GM12878 (cell line): ENCODE results near the gene C15orf62. TPM values are rescaled to one million over a fixed set of nuclear protein-coding genes. Genes with fewer than 3 reads are reported as not detected.

Experiments used
- CHD1 ChIP-seq: IDR thresholded peaks from 2 replicates; pipeline ENCODE4 v1.6.1; 2012; ENCODE audit warnings: low read depth, low read length, improper control_type of control experiment
- GATAD2B ChIP-seq: fragments of 450-650 bp; conservative IDR thresholded peaks from 2 replicates; pipeline ENCODE4 v1.6.1; 2017; ENCODE audit warnings: low read depth, mild to moderate bottlenecking, moderate library complexity
- MEF2B ChIP-seq: fragments of 450-650 bp; IDR thresholded peaks from 2 replicates; pipeline ENCODE4 v1.6.1; 2018; ENCODE audit warnings: mild to moderate bottlenecking, moderate library complexity; ENCODE audit not compliant: partially characterized antibody, poor library complexity, severe bottlenecking
- NFIC ChIP-seq: IDR thresholded peaks from 2 replicates; pipeline ENCODE4 v1.6.1; 2012; ENCODE audit warnings: low read depth, mild to moderate bottlenecking, inconsistent platforms, low read length, moderate library complexity
- RAD21 ChIP-seq: IDR thresholded peaks from 2 replicates; pipeline ENCODE4 v1.6.1; 2011; ENCODE audit warnings: mild to moderate bottlenecking, low read depth, low read length, moderate library complexity; ENCODE audit not compliant: insufficient read depth
- RBBP5 ChIP-seq: fragments of 200-600 bp; sonication (generic); conservative IDR thresholded peaks from 2 replicates; pipeline ENCODE4 v1.6.1; 2016
- SMAD1 ChIP-seq: fragments of 450-650 bp; IDR thresholded peaks from 2 replicates; pipeline ENCODE4 v1.6.1; 2018; ENCODE audit warnings: mild to moderate bottlenecking, low read depth; ENCODE audit not compliant: partially characterized antibody
- SMC3 ChIP-seq: IDR thresholded peaks from 2 replicates; pipeline ENCODE4 v1.6.1; 2011; ENCODE audit warnings: low read length, improper control_type of control experiment, borderline replicate concordance
- SREBF1 ChIP-seq: IDR thresholded peaks from 2 replicates; pipeline ENCODE4 v1.6.1; 2012; ENCODE audit warnings: mild to moderate bottlenecking, low read length
- STAT1 ChIP-seq: fragments of 450-650 bp; conservative IDR thresholded peaks from 2 replicates; pipeline ENCODE4 v1.6.1; 2014; ENCODE audit warnings: antibody characterized with exemption, mild to moderate bottlenecking
- ZNF622 ChIP-seq: fragments of 450-650 bp; IDR thresholded peaks from 2 replicates; pipeline ENCODE4 v1.6.1; 2017; ENCODE audit warnings: mild to moderate bottlenecking, inconsistent platforms
- polyA plus RNA-seq, 11 experiments: library from polyadenylated mRNA; depleted of rRNA in 4 of 11; unstranded in 6 of 11; stranded (reverse) in 5 of 11; fragments of >200 nt; fragmentation: Nextera tagmentation in 4 of 11; fragmentation: Illumina TruSeq in 1 of 11; extraction: Ambion mirVana in 4 of 11; extraction: Trizol in 1 of 11; gene quantifications; 1 replicate in 1 of 11; 2 replicates in 10 of 11; pipeline versions ENCODE4 v1.2.1 to v1.2.3, GENCODE V29; 2011 to 2016; ENCODE audit warnings: inconsistent platforms in 2 of 11, missing spikeins in 2 of 11, low read depth in 1 of 11
- total RNA-seq, 4 experiments: library from RNA; depleted of rRNA in 3 of 4; stranded (reverse); fragments of >200 nt in 3 of 4; fragmentation: Illumina TruSeq in 1 of 4; extraction: Trizol in 1 of 4; gene quantifications; 2 replicates each; pipeline versions ENCODE4 v1.2.1 to v1.2.3, GENCODE V29; 2013 to 2021
- TF ChIP-seq, protein P1 (sequence below): IDR thresholded peaks from 2 replicates; pipeline ENCODE4 v1.6.1; 2011; ENCODE audit warnings: low read depth, low read length, improper control_type of control experiment, borderline replicate concordance
- TF ChIP-seq, protein P2 (sequence below): fragments of 450-650 bp; IDR thresholded peaks from 2 replicates; pipeline ENCODE4 v1.6.1; 2017; ENCODE audit warnings: mild to moderate bottlenecking
- TF ChIP-seq, protein P3 (sequence below): fragments of 450-650 bp; formaldehyde crosslinking; IDR thresholded peaks from 2 replicates; pipeline ENCODE4 v1.4.0; 2020; ENCODE audit warnings: mild to moderate bottlenecking, moderate library complexity
- TF ChIP-seq, protein P4 (sequence below): fragments of 150-350 bp; IDR thresholded peaks from 2 replicates; pipeline ENCODE4 v1.6.1; 2014; ENCODE audit warnings: mild to moderate bottlenecking, low read depth, low read length
- TF ChIP-seq, protein P5 (sequence below): IDR thresholded peaks from 2 replicates; pipeline ENCODE4 v1.6.1; 2012; ENCODE audit warnings: mild to moderate bottlenecking, low read depth, low read length

The C15orf62 gene
- total and polyA plus RNA-seq, 10 of the 15 experiments (the other 5 are each of a cell fraction or from before 2014, with no cell fraction given), result 0.06 to 0.68 (median 0.40) TPM; not detected in 1

DNA sequence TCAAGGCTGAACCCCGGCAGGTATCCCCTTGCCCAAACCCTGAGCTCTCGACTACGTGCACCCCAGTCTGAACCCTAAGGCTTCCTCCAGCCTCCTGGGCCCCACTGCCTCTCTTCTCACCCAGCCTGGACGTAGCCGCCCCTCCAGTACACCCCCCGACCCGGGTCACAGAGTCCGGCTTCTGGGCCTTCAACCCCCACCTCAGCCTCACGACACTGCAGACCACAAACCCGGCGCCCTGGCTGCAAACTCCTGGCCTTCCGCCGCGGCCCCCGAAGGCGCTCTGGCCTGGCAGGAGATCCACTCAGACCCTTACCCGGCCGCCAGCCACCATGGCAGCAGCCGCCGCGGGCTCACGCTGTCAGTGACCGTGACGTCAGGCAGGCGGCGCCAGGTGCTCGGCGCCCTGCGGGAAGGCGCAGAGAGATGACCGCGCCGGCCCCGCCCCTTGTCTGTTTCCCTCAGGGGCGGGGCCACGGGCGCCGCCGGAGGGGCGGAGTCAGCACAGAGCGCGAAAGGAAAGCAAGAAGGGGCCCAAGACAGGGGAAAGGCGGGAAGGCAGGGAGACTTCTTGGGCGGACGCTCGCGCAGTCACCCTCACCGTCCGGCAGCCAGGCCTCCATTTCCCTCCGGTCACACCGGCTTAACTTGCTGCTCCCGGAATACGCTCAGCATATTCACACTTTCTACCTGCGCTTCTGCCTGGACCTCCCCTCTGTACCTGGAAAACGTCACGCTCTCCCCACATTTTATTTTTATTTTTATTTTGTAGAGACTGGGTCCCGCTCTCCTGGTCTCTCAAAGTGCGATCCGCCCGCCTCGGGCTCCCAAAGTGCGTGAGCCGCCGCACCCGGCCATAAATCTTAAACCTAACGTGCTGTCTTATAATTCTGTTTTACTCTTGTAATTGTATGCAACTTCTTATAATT lies 14.6 kb upstream of the C15orf62 start, which contains the start of gene RMDN3 (continued):
- no peak for TF ChIP-seq SREBF1
- TF ChIP-seq RAD21, result no peak
- TF ChIP-seq GATAD2B, result peak; percentile 40; the same call in 1 of the 2 replicates
- TF ChIP-seq, protein P1, sequence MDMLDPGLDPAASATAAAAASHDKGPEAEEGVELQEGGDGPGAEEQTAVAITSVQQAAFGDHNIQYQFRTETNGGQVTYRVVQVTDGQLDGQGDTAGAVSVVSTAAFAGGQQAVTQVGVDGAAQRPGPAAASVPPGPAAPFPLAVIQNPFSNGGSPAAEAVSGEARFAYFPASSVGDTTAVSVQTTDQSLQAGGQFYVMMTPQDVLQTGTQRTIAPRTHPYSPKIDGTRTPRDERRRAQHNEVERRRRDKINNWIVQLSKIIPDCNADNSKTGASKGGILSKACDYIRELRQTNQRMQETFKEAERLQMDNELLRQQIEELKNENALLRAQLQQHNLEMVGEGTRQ, result no peak
- TF ChIP-seq SMAD1, result peak; percentile 37
- no peak for TF ChIP-seq RBBP5
- TF ChIP-seq, protein P2, sequence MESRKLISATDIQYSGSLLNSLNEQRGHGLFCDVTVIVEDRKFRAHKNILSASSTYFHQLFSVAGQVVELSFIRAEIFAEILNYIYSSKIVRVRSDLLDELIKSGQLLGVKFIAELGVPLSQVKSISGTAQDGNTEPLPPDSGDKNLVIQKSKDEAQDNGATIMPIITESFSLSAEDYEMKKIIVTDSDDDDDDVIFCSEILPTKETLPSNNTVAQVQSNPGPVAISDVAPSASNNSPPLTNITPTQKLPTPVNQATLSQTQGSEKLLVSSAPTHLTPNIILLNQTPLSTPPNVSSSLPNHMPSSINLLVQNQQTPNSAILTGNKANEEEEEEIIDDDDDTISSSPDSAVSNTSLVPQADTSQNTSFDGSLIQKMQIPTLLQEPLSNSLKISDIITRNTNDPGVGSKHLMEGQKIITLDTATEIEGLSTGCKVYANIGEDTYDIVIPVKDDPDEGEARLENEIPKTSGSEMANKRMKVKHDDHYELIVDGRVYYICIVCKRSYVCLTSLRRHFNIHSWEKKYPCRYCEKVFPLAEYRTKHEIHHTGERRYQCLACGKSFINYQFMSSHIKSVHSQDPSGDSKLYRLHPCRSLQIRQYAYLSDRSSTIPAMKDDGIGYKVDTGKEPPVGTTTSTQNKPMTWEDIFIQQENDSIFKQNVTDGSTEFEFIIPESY, result no peak
- TF ChIP-seq, protein P3, sequence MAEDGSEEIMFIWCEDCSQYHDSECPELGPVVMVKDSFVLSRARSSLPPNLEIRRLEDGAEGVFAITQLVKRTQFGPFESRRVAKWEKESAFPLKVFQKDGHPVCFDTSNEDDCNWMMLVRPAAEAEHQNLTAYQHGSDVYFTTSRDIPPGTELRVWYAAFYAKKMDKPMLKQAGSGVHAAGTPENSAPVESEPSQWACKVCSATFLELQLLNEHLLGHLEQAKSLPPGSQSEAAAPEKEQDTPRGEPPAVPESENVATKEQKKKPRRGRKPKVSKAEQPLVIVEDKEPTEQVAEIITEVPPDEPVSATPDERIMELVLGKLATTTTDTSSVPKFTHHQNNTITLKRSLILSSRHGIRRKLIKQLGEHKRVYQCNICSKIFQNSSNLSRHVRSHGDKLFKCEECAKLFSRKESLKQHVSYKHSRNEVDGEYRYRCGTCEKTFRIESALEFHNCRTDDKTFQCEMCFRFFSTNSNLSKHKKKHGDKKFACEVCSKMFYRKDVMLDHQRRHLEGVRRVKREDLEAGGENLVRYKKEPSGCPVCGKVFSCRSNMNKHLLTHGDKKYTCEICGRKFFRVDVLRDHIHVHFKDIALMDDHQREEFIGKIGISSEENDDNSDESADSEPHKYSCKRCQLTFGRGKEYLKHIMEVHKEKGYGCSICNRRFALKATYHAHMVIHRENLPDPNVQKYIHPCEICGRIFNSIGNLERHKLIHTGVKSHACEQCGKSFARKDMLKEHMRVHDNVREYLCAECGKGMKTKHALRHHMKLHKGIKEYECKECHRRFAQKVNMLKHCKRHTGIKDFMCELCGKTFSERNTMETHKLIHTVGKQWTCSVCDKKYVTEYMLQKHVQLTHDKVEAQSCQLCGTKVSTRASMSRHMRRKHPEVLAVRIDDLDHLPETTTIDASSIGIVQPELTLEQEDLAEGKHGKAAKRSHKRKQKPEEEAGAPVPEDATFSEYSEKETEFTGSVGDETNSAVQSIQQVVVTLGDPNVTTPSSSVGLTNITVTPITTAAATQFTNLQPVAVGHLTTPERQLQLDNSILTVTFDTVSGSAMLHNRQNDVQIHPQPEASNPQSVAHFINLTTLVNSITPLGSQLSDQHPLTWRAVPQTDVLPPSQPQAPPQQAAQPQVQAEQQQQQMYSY, result no peak
- no peak; the same call in 1 of the 2 replicates for TF ChIP-seq SMC3
- no peak for TF ChIP-seq MEF2B
- TF ChIP-seq CHD1, result no peak
- peak; percentile 98 for TF ChIP-seq STAT1
- TF ChIP-seq, protein P4, sequence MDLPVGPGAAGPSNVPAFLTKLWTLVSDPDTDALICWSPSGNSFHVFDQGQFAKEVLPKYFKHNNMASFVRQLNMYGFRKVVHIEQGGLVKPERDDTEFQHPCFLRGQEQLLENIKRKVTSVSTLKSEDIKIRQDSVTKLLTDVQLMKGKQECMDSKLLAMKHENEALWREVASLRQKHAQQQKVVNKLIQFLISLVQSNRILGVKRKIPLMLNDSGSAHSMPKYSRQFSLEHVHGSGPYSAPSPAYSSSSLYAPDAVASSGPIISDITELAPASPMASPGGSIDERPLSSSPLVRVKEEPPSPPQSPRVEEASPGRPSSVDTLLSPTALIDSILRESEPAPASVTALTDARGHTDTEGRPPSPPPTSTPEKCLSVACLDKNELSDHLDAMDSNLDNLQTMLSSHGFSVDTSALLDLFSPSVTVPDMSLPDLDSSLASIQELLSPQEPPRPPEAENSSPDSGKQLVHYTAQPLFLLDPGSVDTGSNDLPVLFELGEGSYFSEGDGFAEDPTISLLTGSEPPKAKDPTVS, result no peak
- TF ChIP-seq NFIC, result no peak
- TF ChIP-seq, protein P5, sequence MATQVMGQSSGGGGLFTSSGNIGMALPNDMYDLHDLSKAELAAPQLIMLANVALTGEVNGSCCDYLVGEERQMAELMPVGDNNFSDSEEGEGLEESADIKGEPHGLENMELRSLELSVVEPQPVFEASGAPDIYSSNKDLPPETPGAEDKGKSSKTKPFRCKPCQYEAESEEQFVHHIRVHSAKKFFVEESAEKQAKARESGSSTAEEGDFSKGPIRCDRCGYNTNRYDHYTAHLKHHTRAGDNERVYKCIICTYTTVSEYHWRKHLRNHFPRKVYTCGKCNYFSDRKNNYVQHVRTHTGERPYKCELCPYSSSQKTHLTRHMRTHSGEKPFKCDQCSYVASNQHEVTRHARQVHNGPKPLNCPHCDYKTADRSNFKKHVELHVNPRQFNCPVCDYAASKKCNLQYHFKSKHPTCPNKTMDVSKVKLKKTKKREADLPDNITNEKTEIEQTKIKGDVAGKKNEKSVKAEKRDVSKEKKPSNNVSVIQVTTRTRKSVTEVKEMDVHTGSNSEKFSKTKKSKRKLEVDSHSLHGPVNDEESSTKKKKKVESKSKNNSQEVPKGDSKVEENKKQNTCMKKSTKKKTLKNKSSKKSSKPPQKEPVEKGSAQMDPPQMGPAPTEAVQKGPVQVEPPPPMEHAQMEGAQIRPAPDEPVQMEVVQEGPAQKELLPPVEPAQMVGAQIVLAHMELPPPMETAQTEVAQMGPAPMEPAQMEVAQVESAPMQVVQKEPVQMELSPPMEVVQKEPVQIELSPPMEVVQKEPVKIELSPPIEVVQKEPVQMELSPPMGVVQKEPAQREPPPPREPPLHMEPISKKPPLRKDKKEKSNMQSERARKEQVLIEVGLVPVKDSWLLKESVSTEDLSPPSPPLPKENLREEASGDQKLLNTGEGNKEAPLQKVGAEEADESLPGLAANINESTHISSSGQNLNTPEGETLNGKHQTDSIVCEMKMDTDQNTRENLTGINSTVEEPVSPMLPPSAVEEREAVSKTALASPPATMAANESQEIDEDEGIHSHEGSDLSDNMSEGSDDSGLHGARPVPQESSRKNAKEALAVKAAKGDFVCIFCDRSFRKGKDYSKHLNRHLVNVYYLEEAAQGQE, result 0 out of 2 replicates have a peak, but pooled peaks have one; percentile 5
- no peak for TF ChIP-seq ZNF622
